WERI-Rb-1 (cell line): ENCODE results near the gene HUNK.

ENCODE experiments used
- DNase-seq: peaks from one replicate; pipeline ENCODE4 v3.0.0-alpha.2; 2020
- H3K27ac ChIP-seq: fragments of 250-450 bp; sonication (Bioruptor Pico); 2 replicates; pipeline ENCODE4 v1.5.1; 2020; ENCODE audit warnings: mild to moderate bottlenecking, moderate library complexity
- H3K27me3 ChIP-seq: fragments of 250-450 bp; sonication (Bioruptor Pico); 2 replicates; pipeline ENCODE4 v1.5.1; 2021; ENCODE audit warnings: mild to moderate bottlenecking, low read depth, moderate library complexity; ENCODE audit not compliant: insufficient read depth, severe bottlenecking
- H3K36me3 ChIP-seq: fragments of 250-450 bp; sonication (Bioruptor Pico); 2 replicates; pipeline ENCODE4 v1.5.1; 2020; ENCODE audit warnings: mild to moderate bottlenecking, moderate library complexity
- H3K4me3 ChIP-seq: 2 replicates; pipeline ENCODE4 v1.5.1; 2011; ENCODE audit warnings: low read depth, mild to moderate bottlenecking, control low read depth, low read length
- H3K9me3 ChIP-seq: fragments of 250-450 bp; sonication (Bioruptor Pico); 2 replicates; pipeline ENCODE4 v1.5.1; 2021; ENCODE audit warnings: mild to moderate bottlenecking, moderate library complexity; ENCODE audit not compliant: severe bottlenecking
- TF ChIP-seq, protein P1 (sequence below): IDR thresholded peaks from 2 replicates; pipeline ENCODE4 v1.5.1; 2011; ENCODE audit warnings: low read depth, mild to moderate bottlenecking, control low read depth, inconsistent platforms, low read length

The HUNK gene

DNA sequence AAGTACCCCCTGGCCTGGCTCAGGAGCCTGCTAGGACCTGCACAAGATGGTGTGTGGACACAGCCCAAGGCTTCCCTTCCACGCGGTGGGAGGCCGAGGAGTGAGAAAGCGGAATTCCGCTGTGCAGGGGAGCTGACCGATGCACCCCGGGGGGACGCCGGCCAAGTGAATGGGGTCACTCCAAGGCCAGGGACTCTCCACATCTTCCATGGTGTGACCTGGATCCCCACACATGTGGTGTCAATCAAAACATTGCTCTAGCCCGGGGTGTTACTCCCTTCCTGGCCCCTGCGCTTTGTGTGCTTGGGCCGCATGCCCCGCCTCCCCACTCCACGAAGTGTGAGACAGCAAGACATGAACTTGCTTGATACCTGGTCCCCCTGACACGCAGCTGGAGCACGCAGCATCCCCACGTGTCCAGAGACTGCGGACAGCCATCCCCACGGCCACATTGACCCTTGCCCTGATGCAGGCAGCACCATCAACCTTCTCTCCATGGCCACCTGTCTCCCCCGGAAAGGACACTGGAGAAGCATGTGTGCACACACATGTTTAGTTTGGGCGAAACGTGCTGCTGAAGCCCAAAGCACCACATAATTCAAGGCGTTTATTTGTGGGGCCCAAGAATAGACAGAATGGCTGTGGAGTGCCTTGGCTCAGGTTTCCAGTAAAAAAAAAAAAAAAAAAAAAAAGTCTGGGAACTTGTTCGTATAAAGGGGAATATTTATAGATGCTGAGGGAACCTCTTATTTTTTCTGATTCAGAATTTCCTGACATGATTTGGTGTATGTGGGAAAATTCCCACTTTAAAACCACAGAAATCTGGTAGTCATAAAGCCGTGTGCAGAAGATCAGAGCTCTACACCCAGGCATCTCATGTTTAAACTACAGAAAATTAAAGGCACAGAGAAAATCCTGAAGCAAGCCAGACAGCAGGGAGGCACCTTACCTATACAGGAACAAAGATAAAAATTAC lies 171.7 kb downstream of the HUNK start:
- no peak overlapping the region for H3K4me3 ChIP-seq
- H3K36me3 ChIP-seq = no peaks in the 10 kb centered on the region
- DNase-seq = no peak
- no peaks in the 10 kb centered on the region for H3K9me3 ChIP-seq
- no peak overlapping the region for H3K27ac ChIP-seq
- H3K27me3 ChIP-seq = no peaks in the 10 kb centered on the region
- TF ChIP-seq, protein P1, sequence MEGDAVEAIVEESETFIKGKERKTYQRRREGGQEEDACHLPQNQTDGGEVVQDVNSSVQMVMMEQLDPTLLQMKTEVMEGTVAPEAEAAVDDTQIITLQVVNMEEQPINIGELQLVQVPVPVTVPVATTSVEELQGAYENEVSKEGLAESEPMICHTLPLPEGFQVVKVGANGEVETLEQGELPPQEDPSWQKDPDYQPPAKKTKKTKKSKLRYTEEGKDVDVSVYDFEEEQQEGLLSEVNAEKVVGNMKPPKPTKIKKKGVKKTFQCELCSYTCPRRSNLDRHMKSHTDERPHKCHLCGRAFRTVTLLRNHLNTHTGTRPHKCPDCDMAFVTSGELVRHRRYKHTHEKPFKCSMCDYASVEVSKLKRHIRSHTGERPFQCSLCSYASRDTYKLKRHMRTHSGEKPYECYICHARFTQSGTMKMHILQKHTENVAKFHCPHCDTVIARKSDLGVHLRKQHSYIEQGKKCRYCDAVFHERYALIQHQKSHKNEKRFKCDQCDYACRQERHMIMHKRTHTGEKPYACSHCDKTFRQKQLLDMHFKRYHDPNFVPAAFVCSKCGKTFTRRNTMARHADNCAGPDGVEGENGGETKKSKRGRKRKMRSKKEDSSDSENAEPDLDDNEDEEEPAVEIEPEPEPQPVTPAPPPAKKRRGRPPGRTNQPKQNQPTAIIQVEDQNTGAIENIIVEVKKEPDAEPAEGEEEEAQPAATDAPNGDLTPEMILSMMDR = no peak

DNA sequence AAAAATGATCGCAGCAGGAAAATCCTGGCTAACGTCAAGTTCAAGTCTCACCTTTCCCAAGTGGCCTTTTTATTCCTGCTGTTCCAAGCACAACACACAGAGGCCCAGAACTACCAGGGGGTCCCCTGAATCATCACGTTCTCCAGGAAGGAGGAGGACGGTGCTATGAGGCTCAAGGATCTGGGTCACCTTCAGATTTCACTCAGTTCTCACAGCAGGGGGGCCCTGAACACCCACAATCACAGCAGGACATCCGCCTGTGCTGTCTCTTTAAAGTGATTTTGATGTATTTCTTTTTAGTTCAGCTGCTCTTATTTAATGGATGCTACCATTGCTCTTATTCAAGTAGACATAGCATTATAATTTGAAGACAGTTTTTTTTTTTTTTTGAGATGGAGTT lies 173.4 kb downstream of the HUNK start:
- TF ChIP-seq, protein P1 = no peak
- no peak for DNase-seq

DNA sequence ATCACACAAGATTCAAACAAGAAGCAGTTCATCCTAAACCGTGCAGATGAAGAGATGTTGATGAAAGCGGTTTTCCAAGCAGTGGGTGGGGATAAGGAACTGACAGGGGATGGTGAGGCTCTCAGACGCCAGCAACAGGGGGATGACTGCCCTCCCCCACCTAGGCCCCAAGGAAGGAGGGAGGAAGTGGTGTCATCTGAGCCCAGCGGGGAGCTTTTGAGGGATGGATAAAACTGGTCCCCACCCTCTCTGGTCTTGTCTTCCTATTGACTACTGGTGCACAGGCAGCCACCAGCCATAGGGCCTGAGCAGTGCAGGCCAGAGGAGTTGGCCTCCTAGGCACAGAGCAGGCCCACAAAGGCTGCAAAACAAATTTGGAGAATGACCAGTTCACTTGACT lies 175.5 kb downstream of the HUNK start:
- no peaks in the 10 kb centered on the region for H3K36me3 ChIP-seq
- peaks cover 16% of the 10 kb centered on the region for H3K9me3 ChIP-seq
- TF ChIP-seq, protein P1 = no peak
- H3K27me3 ChIP-seq = no peaks in the 10 kb centered on the region
- H3K4me3 ChIP-seq = no peak overlapping the region
- no peak for DNase-seq
- no peak overlapping the region for H3K27ac ChIP-seq

More for the DNA sequence above, 173.4 kb downstream of the HUNK start:
- H3K27me3 ChIP-seq = no peaks in the 10 kb centered on the region
- peaks cover 2% of the 10 kb centered on the region for H3K9me3 ChIP-seq
- H3K4me3 ChIP-seq = no peak overlapping the region
- no peak overlapping the region for H3K27ac ChIP-seq
- no peaks in the 10 kb centered on the region for H3K36me3 ChIP-seq
